H1 (cell line): ENCODE results near the gene KLRF1. TPM values are rescaled to one million over a fixed set of nuclear protein-coding genes. Genes with fewer than 3 reads are reported as not detected.

Experiments used
- CTCF ChIA-PET: fragments of 300-600 bp; sonication (Branson Sonifier 250); formaldehyde crosslinking; loops from one replicate; lab custom pipeline; 2021; ENCODE audit not compliant: partially characterized antibody; lab: Charles Lee
- POLR2A ChIA-PET: fragments of 300-600 bp; sonication (Branson Sonifier 250); formaldehyde crosslinking; loops from one replicate; lab custom pipeline; 2021; ENCODE audit warnings: inconsistent platforms; ENCODE audit not compliant: partially characterized antibody; lab: Charles Lee
- DNase-seq, 2 experiments: peaks; one replicate each; pipeline versions ENCODE4 v3.0.0 to v3.0.0-alpha.2; 2010 to 2022; ENCODE audit warnings: low spot score in 2 of 2, low read depth in 1 of 2, mixed read lengths in 1 of 2
- FAIRE-seq: peaks from 2 replicates; lab custom pipeline; 2011; peaks lifted over from hg19 to GRCh38; lab: Jason Lieb, UNC
- H2AFZ ChIP-seq: 2 replicates; pipeline ENCODE4 v1.8.1; 2012; ENCODE audit warnings: low read length, inconsistent platforms
- H2AK5ac ChIP-seq: 2 replicates; pipeline ENCODE4 v1.6.1; 2013; ENCODE audit warnings: low read depth, low read length
- H2BK120ac ChIP-seq: replicated peaks from 2 replicates; pipeline ENCODE3; 2013; ENCODE audit warnings: low read depth, low read length, inconsistent platforms
- H2BK12ac ChIP-seq: 2 replicates; pipeline ENCODE4 v1.6.1; 2013; ENCODE audit warnings: low read depth, low read length
- H2BK15ac ChIP-seq: 2 replicates; pipeline ENCODE4 v1.6.1; 2013; ENCODE audit warnings: low read length
- H2BK20ac ChIP-seq: 2 replicates; pipeline ENCODE4 v1.6.1; 2013; ENCODE audit warnings: low read length
- H2BK5ac ChIP-seq: 2 replicates; pipeline ENCODE4 v1.6.1; 2013; ENCODE audit warnings: low read depth, low read length
- H3K14ac ChIP-seq: 2 replicates; pipeline ENCODE4 v1.6.1; 2013; ENCODE audit warnings: inconsistent platforms; ENCODE audit not compliant: insufficient read length
- H3K18ac ChIP-seq: 2 replicates; pipeline ENCODE4 v1.6.1; 2013; ENCODE audit warnings: low read length; ENCODE audit errors: extremely low read depth
- H3K23ac ChIP-seq: 2 replicates; pipeline ENCODE4 v1.6.1; 2013; ENCODE audit warnings: inconsistent platforms; ENCODE audit not compliant: insufficient read length
- H3K23me2 ChIP-seq: 2 replicates; pipeline ENCODE4 v1.6.1; 2013; ENCODE audit warnings: low read depth, low read length
- H3K27ac ChIP-seq: 2 replicates; pipeline ENCODE4 v1.6.1; 2011; ENCODE audit warnings: low read depth, low read length, inconsistent platforms
- H3K27me3 ChIP-seq, 4 experiments: replicated peaks in 1 of 4; 1 replicate in 1 of 4; 2 replicates in 3 of 4; pipeline versions ENCODE4 v1.6.1 to v1.8.1; 2011 to 2013; ENCODE audit warnings: low read length in 3 of 4, mild to moderate bottlenecking in 3 of 4, inconsistent platforms in 2 of 4, mixed read lengths in 2 of 4, moderate library complexity in 1 of 4; ENCODE audit not compliant: control insufficient read depth in 3 of 4, insufficient read depth in 3 of 4; ENCODE audit errors: extremely low read depth in 1 of 4
- H3K36me3 ChIP-seq, 4 experiments: 2 replicates each; pipeline versions ENCODE4 v1.6.1 to v1.8.1; 2011 to 2013; ENCODE audit warnings: mild to moderate bottlenecking in 4 of 4, low read length in 3 of 4, moderate library complexity in 2 of 4, control low read depth in 1 of 4, inconsistent platforms in 1 of 4; ENCODE audit not compliant: insufficient read depth in 4 of 4, control insufficient read depth in 2 of 4
- H3K4ac ChIP-seq: replicated peaks from 2 replicates; pipeline ENCODE3; 2013; ENCODE audit warnings: low read length, low read depth, mixed read lengths, inconsistent platforms; ENCODE audit not compliant: insufficient read length
- H3K4me1 ChIP-seq, 4 experiments: replicated peaks in 1 of 4; 1 replicate in 1 of 4; 2 replicates in 3 of 4; pipeline versions ENCODE4 v1.6.1 to v1.8.1; 2011 to 2013; ENCODE audit warnings: low read length in 3 of 4, inconsistent platforms in 2 of 4, mixed read lengths in 1 of 4; ENCODE audit not compliant: insufficient read depth in 4 of 4, control insufficient read depth in 3 of 4
- H3K4me2 ChIP-seq, 2 experiments: 2 replicates each; pipeline versions ENCODE4 v1.6.1 to v1.8.1; 2011 to 2013; ENCODE audit warnings: low read depth in 2 of 2, low read length in 2 of 2, control low read depth in 1 of 2, inconsistent platforms in 1 of 2, mild to moderate bottlenecking in 1 of 2; ENCODE audit not compliant: insufficient read depth in 1 of 2
- H3K4me3 ChIP-seq, 4 experiments: fragments of 200-600, 300-600 bp in 1 of 4; sonication (generic), shearing (Covaris generic), sonication (Bioruptor Twin) in 1 of 4; 2 replicates each; pipeline versions ENCODE4 v1.5.1 to v1.8.1; 2011 to 2016; ENCODE audit warnings: low read length in 4 of 4, low read depth in 3 of 4, control low read depth in 2 of 4, inconsistent platforms in 2 of 4, mild to moderate bottlenecking in 2 of 4, mixed read lengths in 1 of 4, moderate library complexity in 1 of 4; ENCODE audit not compliant: insufficient read depth in 2 of 4; ENCODE audit errors: extremely low read depth in 1 of 4
- H3K56ac ChIP-seq: replicated peaks from 2 replicates; pipeline ENCODE3; 2013; ENCODE audit warnings: low read depth, mild to moderate bottlenecking, mixed read lengths, low read length, inconsistent platforms; ENCODE audit not compliant: insufficient read length
- H3K79me1 ChIP-seq: 2 replicates; pipeline ENCODE4 v1.6.1; 2013; ENCODE audit warnings: low read depth, low read length, control low read depth
- H3K79me2 ChIP-seq, 2 experiments: 2 replicates each; pipeline versions ENCODE4 v1.6.1 to v1.8.1; 2012 to 2013; ENCODE audit warnings: low read length in 2 of 2, mild to moderate bottlenecking in 2 of 2, inconsistent platforms in 1 of 2; ENCODE audit not compliant: insufficient read depth in 2 of 2, control insufficient read depth in 1 of 2
- H3K9ac ChIP-seq, 4 experiments: replicated peaks in 1 of 4; 1 replicate in 1 of 4; 2 replicates in 3 of 4; pipeline versions ENCODE4 v1.6.1 to v1.8.1; 2011 to 2013; ENCODE audit warnings: low read depth in 3 of 4, low read length in 3 of 4, control low read depth in 2 of 4, mild to moderate bottlenecking in 2 of 4, moderate library complexity in 2 of 4, inconsistent platforms in 1 of 4; ENCODE audit errors: extremely low read depth in 1 of 4
- H3K9me3 ChIP-seq, 2 experiments: 2 replicates each; pipeline versions ENCODE4 v1.6.1 to v1.8.1; 2012 to 2013; ENCODE audit warnings: mild to moderate bottlenecking in 2 of 2, moderate library complexity in 2 of 2, control low read depth in 1 of 2, inconsistent platforms in 1 of 2, low read depth in 1 of 2, low read length in 1 of 2, mixed read lengths in 1 of 2; ENCODE audit not compliant: insufficient read depth in 2 of 2
- H4K20me1 ChIP-seq, 2 experiments: replicated peaks in 1 of 2; 2 replicates each; pipeline versions ENCODE3 to v1.8.1; 2011 to 2013; ENCODE audit warnings: inconsistent platforms in 2 of 2, low read length in 2 of 2, mild to moderate bottlenecking in 1 of 2; ENCODE audit not compliant: insufficient read depth in 2 of 2, control insufficient read depth in 1 of 2
- H4K5ac ChIP-seq: 2 replicates; pipeline ENCODE4 v1.6.1; 2013; ENCODE audit warnings: low read length, low read depth, mixed read lengths, inconsistent platforms; ENCODE audit not compliant: insufficient read length
- H4K8ac ChIP-seq: 2 replicates; pipeline ENCODE4 v1.8.0; 2013; ENCODE audit warnings: mild to moderate bottlenecking, moderate library complexity, low read length, inconsistent platforms; ENCODE audit not compliant: insufficient read depth; ENCODE audit errors: extremely low read depth
- H4K91ac ChIP-seq: replicated peaks from 2 replicates; pipeline ENCODE3; 2013; ENCODE audit warnings: low read length, mixed read lengths, inconsistent platforms; ENCODE audit not compliant: insufficient read length
- ATF3 ChIP-seq: IDR thresholded peaks from 2 replicates; pipeline ENCODE4 v1.6.1; 2011; ENCODE audit warnings: low read depth, mild to moderate bottlenecking, low read length; ENCODE audit not compliant: insufficient read depth
- BCL11A ChIP-seq, 2 experiments: IDR thresholded peaks; one replicate each; pipeline ENCODE4 v1.6.1; 2011; ENCODE audit warnings: low read depth in 2 of 2, low read length in 2 of 2, mild to moderate bottlenecking in 2 of 2
- CHD1 ChIP-seq: IDR thresholded peaks from 2 replicates; pipeline ENCODE4 v1.6.1; 2012; ENCODE audit warnings: low read depth, low read length, improper control_type of control experiment
- CREB1 ChIP-seq: IDR thresholded peaks from 2 replicates; pipeline ENCODE4 v1.6.1; 2012; ENCODE audit warnings: inconsistent platforms
- E2F6 ChIP-seq: IDR thresholded peaks from 2 replicates; pipeline ENCODE4 v1.6.1; 2012; ENCODE audit warnings: inconsistent platforms
- GABPA ChIP-seq: IDR thresholded peaks from 2 replicates; pipeline ENCODE4 v1.6.1; 2011; ENCODE audit warnings: mild to moderate bottlenecking, low read length, moderate library complexity, borderline replicate concordance; ENCODE audit not compliant: insufficient read depth
- KDM4A ChIP-seq: IDR thresholded peaks from one replicate; pipeline ENCODE4 v1.7.1; 2012; ENCODE audit warnings: low read depth, mild to moderate bottlenecking, moderate library complexity, low read length, inconsistent platforms; ENCODE audit not compliant: severe bottlenecking
- KDM5A ChIP-seq: fragments of 200-600 bp; IDR thresholded peaks from 2 replicates; pipeline ENCODE4 v1.7.1; 2012; ENCODE audit warnings: mild to moderate bottlenecking, low read length, inconsistent platforms, mixed read lengths
- MAFK ChIP-seq: IDR thresholded peaks from 2 replicates; pipeline ENCODE4 v1.6.1; 2012; ENCODE audit warnings: low read depth, mild to moderate bottlenecking, improper control_type of control experiment, low read length
- SIX5 ChIP-seq: IDR thresholded peaks from 2 replicates; pipeline ENCODE4 v1.6.1; 2011; ENCODE audit warnings: mild to moderate bottlenecking, low read depth, low read length
- SRF ChIP-seq: IDR thresholded peaks from 2 replicates; pipeline ENCODE4 v1.6.1; 2011; ENCODE audit warnings: mild to moderate bottlenecking, low read depth, low read length, moderate library complexity
- SUZ12 ChIP-seq: fragments of 200-600 bp; sonication (generic); IDR thresholded peaks from 2 replicates; pipeline ENCODE4 v1.6.1; 2012; ENCODE audit warnings: mild to moderate bottlenecking, inconsistent platforms, low read length, moderate library complexity, mixed read lengths
- TAF7 ChIP-seq: optimal IDR thresholded peaks from 2 replicates; pipeline ENCODE3; 2011; ENCODE audit warnings: low read depth, mild to moderate bottlenecking, inconsistent platforms, low read length, moderate library complexity, borderline replicate concordance
- WGBS, 2 experiments: shearing (Covaris generic) in 1 of 2; methylation state at CpG; one replicate each; pipeline versions ENCODE4 v1.1.6 to v1.1.7; 2013 to 2015; ENCODE audit warnings: low lambda C conversion rate in 2 of 2, mixed read lengths in 2 of 2, inconsistent platforms in 1 of 2, low coverage in 1 of 2, missing lambda C conversion rate in 1 of 2; ENCODE audit not compliant: insufficient replicate concordance in 2 of 2, insufficient coverage in 1 of 2, insufficient read length in 1 of 2; ENCODE audit errors: extremely low coverage in 1 of 2, missing lambda C conversion rate in 1 of 2; 5-methylcytosine and 5-hydroxymethylcytosine counted together
- polyA plus RNA-seq, 7 experiments: library from polyadenylated mRNA; depleted of rRNA in 3 of 7; stranded (reverse) in 5 of 7; unstranded in 2 of 7; fragments of >200 nt in 5 of 7; fragments of 200-250 nt in 2 of 7; gene quantifications; 1 replicate in 5 of 7; 2 replicates in 1 of 7; 4 replicates in 1 of 7; pipeline versions ENCODE4 v1.2.1 to v1.2.3, GENCODE V29; 2011 to 2013; ENCODE audit warnings: missing spikeins in 2 of 7, mixed read lengths in 2 of 7
- total RNA-seq: library from RNA; stranded (reverse); fragmentation: NEBNext Ultra II Directional; extraction: Animal tissue kit (Norgen Biotek cat#: 25700); gene quantifications from 2 replicates; pipeline ENCODE4 v1.2.1, GENCODE V29; 2021

KLRF1 gene
- total and polyA plus RNA-seq, 2 of the 8 experiments (the other 6 are each of a cell fraction or from before 2014, with no cell fraction given), result not detected

GRCh38 chr12:9872742-9873141 lies 45.5 kb downstream of the KLRF1 start:
- POLR2A ChIA-PET, result interaction anchor here (1.2 kb wide), 1 partner anchor 37 kb away, joined by 5 read pairs; no protein-coding TSS in a partner anchor
- H2BK12ac ChIP-seq, result no peak overlapping the region
- H4K8ac ChIP-seq, result no peak overlapping the region
- no peak overlapping the region for H3K27ac ChIP-seq
- H2AFZ ChIP-seq, result 0 out of 2 replicates have a peak overlapping the region, but pooled peaks have one; percentile 17
- CTCF ChIA-PET, result interaction anchor here (1.0 to 1.5 kb wide), 4 partner anchors 8 to 130 kb away, joined by 3 to 6 read pairs (median 4); partner anchors contain the start of gene KLRF2
- no peak overlapping the region for H2BK5ac ChIP-seq
- no peaks in the 10 kb centered on the region for H3K27me3 ChIP-seq
- DNase-seq (no peak), FAIRE-seq (no peak)
- no peak overlapping the region for H2BK120ac ChIP-seq
- H3K4me3 ChIP-seq, result no peak overlapping the region
- H4K20me1 ChIP-seq, result no peaks in the 10 kb centered on the region
- no peak overlapping the region for H4K5ac ChIP-seq
- 0 out of 2 replicates have a peak overlapping the region, but pooled peaks have one; percentile 65 for H2BK15ac ChIP-seq
- no peak overlapping the region for H3K4me2 ChIP-seq
- H3K14ac ChIP-seq, result no peak overlapping the region
- H3K56ac ChIP-seq, result no peak overlapping the region
- no peak overlapping the region for H3K4ac ChIP-seq
- no peak overlapping the region for H3K9ac ChIP-seq
- WGBS, 2 experiments, result 78% methylated on average over 11 of the region's 11 CpGs; no CpG with 5 or more reads in 1 of the 2 experiments
- no peaks in the 10 kb centered on the region for H3K79me1 ChIP-seq
- H3K36me3 ChIP-seq, result no peaks in the 10 kb centered on the region
- H3K18ac ChIP-seq, result no peak overlapping the region
- no peaks in the 10 kb centered on the region for H3K23me2 ChIP-seq
- H2BK20ac ChIP-seq, result no peak overlapping the region
- H4K91ac ChIP-seq, result no peak overlapping the region
- peaks cover 0 to 6% (median 2%) of the 10 kb centered on the region in 4 experiments; a peak in 2 of 7 replicates for H3K4me1 ChIP-seq
- no peaks in the 10 kb centered on the region for H3K79me2 ChIP-seq
- no peak overlapping the region for H3K23ac ChIP-seq
- no peak overlapping the region for H2AK5ac ChIP-seq
- no peaks in the 10 kb centered on the region for H3K9me3 ChIP-seq
- TF ChIP-seq CHD1 (no peak), ATF3 (no peak), E2F6 (no peak), SIX5 (no peak), CREB1 (no peak), TAF7 (no peak), SRF (no peak), KDM4A (no peak), SUZ12 (no peak), MAFK (no peak), BCL11A (IDR thresholded peaks at IDR 0.05; ENCODE audit: low read depth in 2 of 2, low read length in 2 of 2) (no peak), KDM5A (no peak), GABPA (no peak)
